ENCODE data around the gene FKBP5.

- TF ChIP-seq USF1 (IDR thresholded peaks at IDR 0.05) (no peak), TAF1 (IDR thresholded peaks at IDR 0.05; ENCODE audit: low read depth) (no peak), YY1 (IDR thresholded peaks at IDR 0.05; ENCODE audit: low read depth) (no peak), FOXM1 (IDR thresholded peaks at IDR 0.05; ENCODE audit: borderline replicate concordance, low read depth) (no peak), REST (IDR thresholded peaks at IDR 0.05; ENCODE audit: low read depth) (no peak), EP300 (IDR thresholded peaks at IDR 0.05; ENCODE audit: borderline replicate concordance) (no peak), MAX (IDR thresholded peaks at IDR 0.05) (no peak), TCF12 (IDR thresholded peaks at IDR 0.05; ENCODE audit: low read depth) (no peak), EGR1 (IDR thresholded peaks at IDR 0.05) (no peak), CEBPB (IDR thresholded peaks at IDR 0.05) (no peak)
Observed at GRCh38 chr6:35561113-35561512, 127.6 kb downstream of the FKBP5 start.

Data from Ishikawa (cell line).